ENCODE data around the gene CAMSAP2.

DNA sequence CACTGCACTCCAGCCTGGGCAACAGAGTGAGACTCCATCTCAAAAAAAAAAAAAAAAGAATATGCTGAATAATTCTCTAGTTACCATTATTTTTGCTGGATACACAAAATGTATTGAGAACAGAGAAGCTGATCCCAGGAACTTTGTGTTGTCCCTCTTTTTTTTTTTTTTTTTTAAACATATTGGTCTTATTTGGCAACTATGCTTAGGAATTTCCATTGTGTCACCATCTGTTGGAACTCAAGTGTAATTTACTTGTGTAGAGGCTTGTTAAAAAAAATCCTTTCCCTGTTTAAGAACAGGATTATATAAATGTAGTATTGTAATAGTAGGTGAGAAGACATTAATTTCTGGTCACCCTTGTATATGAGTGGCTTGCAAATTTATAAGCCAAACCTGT, 28.6 kb downstream of the CAMSAP2 start:
- TF ChIP-seq, protein P1, sequence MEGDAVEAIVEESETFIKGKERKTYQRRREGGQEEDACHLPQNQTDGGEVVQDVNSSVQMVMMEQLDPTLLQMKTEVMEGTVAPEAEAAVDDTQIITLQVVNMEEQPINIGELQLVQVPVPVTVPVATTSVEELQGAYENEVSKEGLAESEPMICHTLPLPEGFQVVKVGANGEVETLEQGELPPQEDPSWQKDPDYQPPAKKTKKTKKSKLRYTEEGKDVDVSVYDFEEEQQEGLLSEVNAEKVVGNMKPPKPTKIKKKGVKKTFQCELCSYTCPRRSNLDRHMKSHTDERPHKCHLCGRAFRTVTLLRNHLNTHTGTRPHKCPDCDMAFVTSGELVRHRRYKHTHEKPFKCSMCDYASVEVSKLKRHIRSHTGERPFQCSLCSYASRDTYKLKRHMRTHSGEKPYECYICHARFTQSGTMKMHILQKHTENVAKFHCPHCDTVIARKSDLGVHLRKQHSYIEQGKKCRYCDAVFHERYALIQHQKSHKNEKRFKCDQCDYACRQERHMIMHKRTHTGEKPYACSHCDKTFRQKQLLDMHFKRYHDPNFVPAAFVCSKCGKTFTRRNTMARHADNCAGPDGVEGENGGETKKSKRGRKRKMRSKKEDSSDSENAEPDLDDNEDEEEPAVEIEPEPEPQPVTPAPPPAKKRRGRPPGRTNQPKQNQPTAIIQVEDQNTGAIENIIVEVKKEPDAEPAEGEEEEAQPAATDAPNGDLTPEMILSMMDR (conservative IDR thresholded peaks at IDR 0.05; ENCODE audit: low read depth, low read length) = no peak
- no peak for TF ChIP-seq RAD21 (IDR thresholded peaks at IDR 0.05; ENCODE audit: low read length)
- no peak for TF ChIP-seq MAZ (IDR thresholded peaks at IDR 0.05; ENCODE audit: borderline replicate concordance, low read depth, low read length)
- no peak for TF ChIP-seq POLR2A (IDR thresholded peaks at IDR 0.05; ENCODE audit: low read depth, low read length)
- no peak for TF ChIP-seq MXI1 (IDR thresholded peaks at IDR 0.05; ENCODE audit: borderline replicate concordance, low read depth, low read length)
- TF ChIP-seq, protein P2, sequence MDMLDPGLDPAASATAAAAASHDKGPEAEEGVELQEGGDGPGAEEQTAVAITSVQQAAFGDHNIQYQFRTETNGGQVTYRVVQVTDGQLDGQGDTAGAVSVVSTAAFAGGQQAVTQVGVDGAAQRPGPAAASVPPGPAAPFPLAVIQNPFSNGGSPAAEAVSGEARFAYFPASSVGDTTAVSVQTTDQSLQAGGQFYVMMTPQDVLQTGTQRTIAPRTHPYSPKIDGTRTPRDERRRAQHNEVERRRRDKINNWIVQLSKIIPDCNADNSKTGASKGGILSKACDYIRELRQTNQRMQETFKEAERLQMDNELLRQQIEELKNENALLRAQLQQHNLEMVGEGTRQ (IDR thresholded peaks at IDR 0.05; ENCODE audit: low read depth, low read length) = no peak
- no peak for TF ChIP-seq BHLHE40 (IDR thresholded peaks at IDR 0.05; ENCODE audit: low read depth, low read length)
- TF ChIP-seq SMC3 (IDR thresholded peaks at IDR 0.05; ENCODE audit: low read depth, low read length) = no peak
- no peak for TF ChIP-seq CEBPB (IDR thresholded peaks at IDR 0.05; ENCODE audit: low read depth, low read length)
- no peak for TF ChIP-seq RFX5 (IDR thresholded peaks at IDR 0.05; ENCODE audit: low read depth, low read length)
- TF ChIP-seq, protein P3, sequence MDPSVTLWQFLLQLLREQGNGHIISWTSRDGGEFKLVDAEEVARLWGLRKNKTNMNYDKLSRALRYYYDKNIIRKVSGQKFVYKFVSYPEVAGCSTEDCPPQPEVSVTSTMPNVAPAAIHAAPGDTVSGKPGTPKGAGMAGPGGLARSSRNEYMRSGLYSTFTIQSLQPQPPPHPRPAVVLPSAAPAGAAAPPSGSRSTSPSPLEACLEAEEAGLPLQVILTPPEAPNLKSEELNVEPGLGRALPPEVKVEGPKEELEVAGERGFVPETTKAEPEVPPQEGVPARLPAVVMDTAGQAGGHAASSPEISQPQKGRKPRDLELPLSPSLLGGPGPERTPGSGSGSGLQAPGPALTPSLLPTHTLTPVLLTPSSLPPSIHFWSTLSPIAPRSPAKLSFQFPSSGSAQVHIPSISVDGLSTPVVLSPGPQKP (IDR thresholded peaks at IDR 0.05; ENCODE audit: borderline replicate concordance, low read depth, low read length) = no peak
- no peak for TF ChIP-seq NFE2L2 (IDR thresholded peaks at IDR 0.05; ENCODE audit: low read depth, low read length)

All from IMR-90 (cell line).